SW 1271 (cell line): Measurements from ENCODE around the gene PCSK4.

Experiments
- DNase-seq, 2 experiments: peaks; one replicate each; lab custom pipeline; 2025; lab: John Stamatoyannopoulos, UW

PCSK4 gene

GRCh38 chr19:1470305-1471009 is 19.7 kb downstream of the PCSK4 start:
- no peak for DNase-seq

- DNase-seq, result no peak
Measured at GRCh38 chr19:1470055-1470304, 20.2 kb downstream of the PCSK4 start.

- DNase-seq, result no peak
Measured at GRCh38 chr19:1469255-1470054, 20.7 kb downstream of the PCSK4 start.

- no peak for DNase-seq
Measured at GRCh38 chr19:1468821-1469254, 21.3 kb downstream of the PCSK4 start.

GRCh38 chr19:1468274-1468820 is 21.8 kb downstream of the PCSK4 start:
- DNase-seq, result no peak

GRCh38 chr19:1467490-1468273 is 22.5 kb downstream of the PCSK4 start:
- DNase-seq, result no peak

- no peak for DNase-seq
Measured at GRCh38 chr19:1467215-1467489, 23.0 kb downstream of the PCSK4 start.

- no peak for DNase-seq
Measured at GRCh38 chr19:1466461-1467214, 23.5 kb downstream of the PCSK4 start.

- no peak for DNase-seq
Measured at GRCh38 chr19:1466018-1466460, 24.1 kb downstream of the PCSK4 start.

GRCh38 chr19:1465191-1466016 is 24.7 kb downstream of the PCSK4 start:
- no peak for DNase-seq

GRCh38 chr19:1461862-1462261 is 28.3 kb downstream of the PCSK4 start:
- no peak for DNase-seq

GRCh38 chr19:1460033-1460995 is 29.8 kb downstream of the PCSK4 start:
- no peak for DNase-seq

- no peak for DNase-seq
Measured at GRCh38 chr19:1459479-1459878, 30.7 kb downstream of the PCSK4 start.

GRCh38 chr19:1457892-1458291 is 32.3 kb downstream of the PCSK4 start:
- no peak for DNase-seq

- no peak for DNase-seq
Measured at GRCh38 chr19:1457031-1457739, 33.0 kb downstream of the PCSK4 start.

- DNase-seq, result no peak
Measured at GRCh38 chr19:1456121-1456900, 33.8 kb downstream of the PCSK4 start.

- peak in 1 of 2 experiments; percentile 51 for DNase-seq
Measured at GRCh38 chr19:1455336-1456120, 34.6 kb downstream of the PCSK4 start.

GRCh38 chr19:1455002-1455335 is 35.2 kb downstream of the PCSK4 start:
- no peak for DNase-seq
